DND-41 (cell line): Measurements from ENCODE around the gene NCOR1.

Experiments used
- EZH2 ChIP-seq: IDR thresholded peaks from 3 replicates; pipeline ENCODE4 v1.6.1; 2012; ENCODE audit warnings: borderline replicate concordance, low read depth, mild to moderate bottlenecking, moderate library complexity, low read length, inconsistent platforms; ENCODE audit not compliant: severe bottlenecking
- TF ChIP-seq, protein P1 (sequence below): IDR thresholded peaks from 2 replicates; pipeline ENCODE4 v1.5.1; 2012; ENCODE audit warnings: borderline replicate concordance, low read length, moderate library complexity, mild to moderate bottlenecking; ENCODE audit not compliant: poor library complexity, severe bottlenecking; ENCODE audit errors: extremely low read depth

DNA sequence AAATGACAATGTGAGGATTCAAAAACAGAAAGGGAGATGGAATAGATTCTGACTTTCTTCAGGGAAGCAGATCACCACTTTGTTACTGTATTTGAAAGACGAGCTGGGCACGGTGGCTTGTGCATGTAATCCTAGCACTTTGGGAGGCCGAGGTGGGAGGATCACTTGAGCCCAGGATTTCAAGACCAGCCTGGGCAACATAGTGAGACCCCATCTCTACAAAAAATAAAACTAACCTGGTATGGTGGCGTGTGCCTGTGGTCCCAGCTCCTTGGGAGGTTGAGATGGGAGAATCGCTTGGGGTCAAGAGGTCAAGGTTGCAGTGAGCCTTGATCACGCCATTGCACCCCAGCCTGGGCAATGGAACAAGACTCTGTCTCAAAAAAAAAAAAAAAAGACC, 35.7 kb upstream of the NCOR1 start:
- no peak for TF ChIP-seq EZH2
- TF ChIP-seq, protein P1, sequence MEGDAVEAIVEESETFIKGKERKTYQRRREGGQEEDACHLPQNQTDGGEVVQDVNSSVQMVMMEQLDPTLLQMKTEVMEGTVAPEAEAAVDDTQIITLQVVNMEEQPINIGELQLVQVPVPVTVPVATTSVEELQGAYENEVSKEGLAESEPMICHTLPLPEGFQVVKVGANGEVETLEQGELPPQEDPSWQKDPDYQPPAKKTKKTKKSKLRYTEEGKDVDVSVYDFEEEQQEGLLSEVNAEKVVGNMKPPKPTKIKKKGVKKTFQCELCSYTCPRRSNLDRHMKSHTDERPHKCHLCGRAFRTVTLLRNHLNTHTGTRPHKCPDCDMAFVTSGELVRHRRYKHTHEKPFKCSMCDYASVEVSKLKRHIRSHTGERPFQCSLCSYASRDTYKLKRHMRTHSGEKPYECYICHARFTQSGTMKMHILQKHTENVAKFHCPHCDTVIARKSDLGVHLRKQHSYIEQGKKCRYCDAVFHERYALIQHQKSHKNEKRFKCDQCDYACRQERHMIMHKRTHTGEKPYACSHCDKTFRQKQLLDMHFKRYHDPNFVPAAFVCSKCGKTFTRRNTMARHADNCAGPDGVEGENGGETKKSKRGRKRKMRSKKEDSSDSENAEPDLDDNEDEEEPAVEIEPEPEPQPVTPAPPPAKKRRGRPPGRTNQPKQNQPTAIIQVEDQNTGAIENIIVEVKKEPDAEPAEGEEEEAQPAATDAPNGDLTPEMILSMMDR = no peak
